Glutamatergic neuron (in vitro differentiated cells): ENCODE data around the gene CEBPA. TPM values are rescaled to one million over a fixed set of nuclear protein-coding genes. Genes with fewer than 3 reads are reported as not detected.

Experiments
- DNase-seq: peaks from one replicate; pipeline ENCODE4 v3.0.0; 2022
- H3K27ac Mint-ChIP-seq: one replicate; pipeline ENCODE4 v1.8.0; 2020; ENCODE audit warnings: mild to moderate bottlenecking, mixed read lengths, inconsistent platforms; ENCODE audit not compliant: unreplicated experiment
- H3K27me3 Mint-ChIP-seq: one replicate; pipeline ENCODE4 v1.8.0; 2020; ENCODE audit warnings: mild to moderate bottlenecking, moderate library complexity, mixed read lengths, inconsistent platforms; ENCODE audit not compliant: unreplicated experiment
- H3K36me3 Mint-ChIP-seq: one replicate; pipeline ENCODE4 v1.8.0; 2020; ENCODE audit warnings: mild to moderate bottlenecking, mixed read lengths, inconsistent platforms; ENCODE audit not compliant: unreplicated experiment
- H3K4me1 Mint-ChIP-seq: one replicate; pipeline ENCODE4 v1.8.0; 2020; ENCODE audit warnings: mild to moderate bottlenecking, low read depth, mixed read lengths, inconsistent platforms; ENCODE audit not compliant: unreplicated experiment
- H3K4me3 Mint-ChIP-seq: one replicate; pipeline ENCODE4 v1.8.0; 2020; ENCODE audit warnings: mild to moderate bottlenecking, mixed read lengths, inconsistent platforms; ENCODE audit not compliant: unreplicated experiment
- H3K9me3 Mint-ChIP-seq: one replicate; pipeline ENCODE4 v1.8.0; 2020; ENCODE audit warnings: mild to moderate bottlenecking, moderate library complexity, mixed read lengths, inconsistent platforms; ENCODE audit not compliant: unreplicated experiment
- total RNA-seq: library from RNA; stranded (reverse); fragmentation: NEBNext Ultra II Directional; extraction: Animal tissue kit (Norgen Biotek cat#: 25700); gene quantifications from one replicate; pipeline ENCODE4 v1.2.1, GENCODE V29; 2021; ENCODE audit not compliant: unreplicated experiment
- TF ChIP-seq, protein P1 (sequence below): fragments of 200-600 bp; sonication (generic); IDR thresholded peaks from one replicate; pipeline ENCODE4 v1.5.0; 2021; ENCODE audit not compliant: partially characterized antibody, unreplicated experiment

The CEBPA gene
- total RNA-seq, 1 donor from 2014 or later = 0.66 TPM

DNA sequence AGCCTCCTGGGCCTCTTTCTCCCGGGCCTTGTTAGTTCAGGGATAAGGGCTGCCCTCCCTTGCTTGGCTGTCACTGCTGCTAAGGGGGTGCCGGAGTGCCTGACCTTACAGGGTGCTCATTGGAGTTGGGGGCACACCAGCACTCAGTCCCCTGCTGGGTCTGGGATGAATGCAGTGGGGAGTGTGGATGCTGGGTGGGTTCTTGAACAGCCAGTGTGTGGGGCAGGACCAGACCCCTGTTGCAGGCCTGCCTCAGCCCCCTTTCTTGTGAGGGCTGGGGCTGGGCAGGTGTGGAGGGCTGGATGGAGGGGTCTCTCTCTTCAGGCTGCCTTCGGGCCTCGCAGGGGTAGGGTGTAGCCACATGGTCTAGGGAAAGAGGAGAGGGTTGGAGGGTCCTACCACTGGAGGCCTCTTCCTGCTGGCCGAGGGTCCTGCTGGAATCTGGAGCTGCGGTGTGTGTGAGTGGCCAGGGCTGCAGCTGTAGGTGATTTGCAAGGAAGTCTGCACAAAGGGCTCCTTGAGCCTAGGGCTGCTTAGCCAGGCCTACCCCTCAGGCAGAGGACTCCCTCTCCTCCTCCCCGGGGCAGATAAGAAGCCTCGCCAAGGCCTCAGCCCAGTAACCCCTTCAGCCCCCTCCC lies 3.2 kb downstream of the CEBPA start:
- no peak overlapping the region for H3K4me3 Mint-ChIP-seq
- H3K4me1 Mint-ChIP-seq = peaks cover 6% of the 10 kb centered on the region
- H3K27ac Mint-ChIP-seq = no peak overlapping the region
- peaks cover 4% of the 10 kb centered on the region for H3K9me3 Mint-ChIP-seq
- no peak for DNase-seq
- H3K27me3 Mint-ChIP-seq = peaks cover 17% of the 10 kb centered on the region
- TF ChIP-seq, protein P1, sequence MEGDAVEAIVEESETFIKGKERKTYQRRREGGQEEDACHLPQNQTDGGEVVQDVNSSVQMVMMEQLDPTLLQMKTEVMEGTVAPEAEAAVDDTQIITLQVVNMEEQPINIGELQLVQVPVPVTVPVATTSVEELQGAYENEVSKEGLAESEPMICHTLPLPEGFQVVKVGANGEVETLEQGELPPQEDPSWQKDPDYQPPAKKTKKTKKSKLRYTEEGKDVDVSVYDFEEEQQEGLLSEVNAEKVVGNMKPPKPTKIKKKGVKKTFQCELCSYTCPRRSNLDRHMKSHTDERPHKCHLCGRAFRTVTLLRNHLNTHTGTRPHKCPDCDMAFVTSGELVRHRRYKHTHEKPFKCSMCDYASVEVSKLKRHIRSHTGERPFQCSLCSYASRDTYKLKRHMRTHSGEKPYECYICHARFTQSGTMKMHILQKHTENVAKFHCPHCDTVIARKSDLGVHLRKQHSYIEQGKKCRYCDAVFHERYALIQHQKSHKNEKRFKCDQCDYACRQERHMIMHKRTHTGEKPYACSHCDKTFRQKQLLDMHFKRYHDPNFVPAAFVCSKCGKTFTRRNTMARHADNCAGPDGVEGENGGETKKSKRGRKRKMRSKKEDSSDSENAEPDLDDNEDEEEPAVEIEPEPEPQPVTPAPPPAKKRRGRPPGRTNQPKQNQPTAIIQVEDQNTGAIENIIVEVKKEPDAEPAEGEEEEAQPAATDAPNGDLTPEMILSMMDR = no peak
- no peaks in the 10 kb centered on the region for H3K36me3 Mint-ChIP-seq

DNA sequence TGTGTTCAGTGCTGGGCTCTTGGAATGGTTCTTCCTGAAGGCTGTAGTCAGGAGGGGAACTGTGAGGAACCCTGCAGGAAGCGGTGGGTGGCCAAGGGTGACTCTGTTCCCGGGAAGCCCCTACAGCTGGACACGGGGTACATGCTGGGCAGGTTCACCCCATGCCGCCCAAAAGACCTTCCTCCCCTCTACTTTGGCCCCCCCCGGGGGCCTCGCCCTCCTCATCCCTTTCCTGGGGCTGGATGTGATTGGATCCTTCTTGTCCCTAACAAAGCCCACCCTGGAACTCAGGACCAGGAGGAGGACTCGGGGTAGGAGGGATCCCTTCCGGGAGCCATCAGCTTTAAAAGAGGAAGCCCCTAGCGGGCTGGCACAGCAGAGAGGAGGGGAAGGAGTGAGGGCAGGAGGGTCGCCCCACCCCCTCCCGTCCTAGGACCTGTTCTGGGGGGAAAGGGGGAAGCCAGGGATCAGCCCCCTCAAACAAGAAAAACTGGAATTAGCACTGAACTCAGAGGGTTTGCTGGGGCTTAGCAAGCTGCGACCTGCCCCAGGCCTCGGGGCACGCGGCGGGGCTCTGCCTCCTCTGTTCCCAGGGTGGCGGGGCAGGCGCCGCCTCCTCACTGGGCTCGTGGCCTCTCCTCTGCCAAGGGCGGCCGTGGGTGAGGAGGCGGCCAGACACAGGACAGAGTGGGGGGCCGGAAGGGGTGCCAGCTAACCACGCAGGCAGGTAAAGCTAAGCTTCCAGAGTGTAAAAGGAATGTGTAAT lies 4.0 kb downstream of the CEBPA start:
- no peak for DNase-seq
- Mint-ChIP-seq H3K27me3 (peaks cover 17% of the 10 kb centered on the region), H3K27ac (no peak overlapping the region), H3K9me3 (peaks cover 5% of the 10 kb centered on the region), H3K4me3 (no peak overlapping the region), H3K4me1 (peaks cover 6% of the 10 kb centered on the region), H3K36me3 (no peaks in the 10 kb centered on the region)
- TF ChIP-seq, protein P1 = no peak

DNA sequence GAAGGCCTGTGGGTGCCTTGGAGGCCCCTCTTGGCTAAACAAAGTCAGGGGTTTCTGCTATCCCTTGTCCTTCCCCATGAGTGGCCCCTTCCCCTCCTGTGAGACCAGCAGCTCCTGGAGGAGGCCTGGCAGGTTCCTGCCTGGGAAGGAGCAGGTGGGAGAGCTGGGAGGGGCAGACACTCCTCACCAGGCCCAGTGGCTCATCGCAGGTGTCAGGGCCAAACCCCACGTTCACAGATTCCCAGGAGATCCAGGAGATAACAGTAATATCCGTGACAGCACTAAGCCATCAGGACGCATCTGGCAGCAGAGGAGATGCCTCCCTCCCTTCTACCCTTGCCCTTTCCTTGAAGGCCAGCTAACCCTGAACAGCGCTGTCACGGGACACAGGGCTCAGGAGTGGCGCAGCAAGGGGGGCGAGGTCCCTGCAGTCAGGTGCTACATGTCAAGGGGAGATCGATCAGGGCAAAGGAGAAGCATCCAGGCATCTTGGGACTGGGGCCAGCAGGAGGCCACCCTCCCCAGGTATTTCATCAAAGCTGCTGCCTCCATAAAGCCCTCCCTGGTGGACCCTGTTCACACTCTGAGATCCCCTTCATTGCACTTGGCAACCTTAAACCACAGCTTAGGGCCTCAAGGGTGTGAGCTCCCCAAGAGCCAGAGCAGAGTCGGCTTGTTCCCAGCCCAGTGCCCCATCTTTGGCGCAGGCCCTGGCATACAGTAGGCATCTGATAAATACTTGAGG lies 4.8 kb downstream of the CEBPA start:
- H3K27me3 Mint-ChIP-seq = peaks cover 17% of the 10 kb centered on the region
- no peak overlapping the region for H3K4me3 Mint-ChIP-seq
- no peak for DNase-seq
- no peak overlapping the region for H3K27ac Mint-ChIP-seq
- H3K36me3 Mint-ChIP-seq = no peaks in the 10 kb centered on the region
- peaks cover 5% of the 10 kb centered on the region for H3K9me3 Mint-ChIP-seq
- TF ChIP-seq, protein P1 = no peak
- peaks cover 6% of the 10 kb centered on the region for H3K4me1 Mint-ChIP-seq

DNA sequence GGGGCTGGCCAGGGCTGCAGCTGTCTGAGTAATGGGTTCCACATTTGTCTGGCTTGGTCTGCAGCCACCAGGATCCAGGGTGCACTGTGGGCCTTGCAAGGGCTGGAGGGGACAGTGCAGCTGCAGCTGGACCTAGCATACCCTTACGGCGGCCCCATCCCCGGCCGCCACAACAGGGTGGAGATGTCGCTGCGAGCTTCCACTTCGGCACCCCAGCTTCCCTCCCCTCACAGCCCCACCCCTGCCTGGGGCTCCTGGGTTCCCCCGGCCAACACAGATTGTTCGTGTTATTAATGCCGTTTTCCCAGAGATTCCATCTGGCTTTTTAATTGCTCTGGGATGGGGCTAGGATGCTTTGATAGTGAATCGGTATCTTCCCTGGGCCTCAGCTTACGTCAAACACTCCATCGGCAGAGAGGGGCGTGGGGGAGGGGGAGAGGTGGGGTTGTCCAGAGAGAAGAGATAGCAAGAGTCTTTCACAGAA lies 5.8 kb downstream of the CEBPA start:
- peaks cover 17% of the 10 kb centered on the region for H3K27me3 Mint-ChIP-seq
- H3K4me3 Mint-ChIP-seq = no peak overlapping the region
- DNase-seq = no peak
- TF ChIP-seq, protein P1 = no peak
- peaks cover 5% of the 10 kb centered on the region for H3K9me3 Mint-ChIP-seq
- no peak overlapping the region for H3K27ac Mint-ChIP-seq
- H3K4me1 Mint-ChIP-seq = peaks cover 6% of the 10 kb centered on the region
- no peaks in the 10 kb centered on the region for H3K36me3 Mint-ChIP-seq
